B cell (primary cell): ENCODE data around the gene ATP6V0E2. TPM values are rescaled to one million over a fixed set of nuclear protein-coding genes. Genes with fewer than 3 reads are reported as not detected.

Source experiments
- ATAC-seq: fragments of 200-7000 bp; cut with Tn5 transposase; one replicate; pipeline ENCODE4 v1.10.0; 2021; ENCODE audit warnings: low read depth, mild to moderate bottlenecking, moderate number of reproducible peaks, moderate library complexity
- CTCF ChIA-PET: fragments of 350-600 bp; sonication (Branson Sonifier 250); formaldehyde crosslinking; loops from one replicate; lab custom pipeline; 2021; ENCODE audit warnings: antibody characterized with exemption, inconsistent platforms; lab: Charles Lee
- POLR2A ChIA-PET: fragments of 350-600 bp; sonication (Branson Sonifier 250); formaldehyde crosslinking; loops from one replicate; lab custom pipeline; 2021; ENCODE audit warnings: antibody characterized with exemption; lab: Charles Lee
- DNase-seq: peaks from one replicate; pipeline ENCODE4 v3.0.0; 2013
- H2AFZ ChIP-seq: 2 replicates; pipeline ENCODE4 v1.6.1; 2012; ENCODE audit warnings: mild to moderate bottlenecking, low read depth, low read length; ENCODE audit not compliant: insufficient read depth, poor library complexity, severe bottlenecking
- H3K27ac ChIP-seq, 2 donors: 1 replicate in 1 of 2; 2 replicates in 1 of 2; pipeline ENCODE4 v1.5.1; 2012 to 2013; ENCODE audit warnings: low read length in 2 of 2, mild to moderate bottlenecking in 2 of 2, moderate library complexity in 1 of 2
- H3K27me3 ChIP-seq, 4 experiments: fragments of 200-600 bp in 1 of 4; sonication (generic) in 1 of 4; replicated peaks in 1 of 4; 1 replicate in 2 of 4; 2 replicates in 2 of 4; pipeline versions ENCODE4 v1.6.1 to v1.7.0; 2013 to 2016; ENCODE audit warnings: low read length in 3 of 4, mild to moderate bottlenecking in 2 of 4, mixed read lengths in 1 of 4, moderate library complexity in 1 of 4; ENCODE audit not compliant: insufficient read depth in 4 of 4, control insufficient read depth in 3 of 4; ENCODE audit errors: control extremely low read depth in 1 of 4
- H3K36me3 ChIP-seq, 2 experiments: replicated peaks in 1 of 2; 1 replicate in 1 of 2; 2 replicates in 1 of 2; pipeline versions ENCODE4 v1.6.1 to v1.7.1; 2013; ENCODE audit warnings: low read length in 1 of 2; ENCODE audit not compliant: insufficient read depth in 2 of 2, control insufficient read depth in 1 of 2; ENCODE audit errors: control extremely low read depth in 1 of 2, extremely low read depth in 1 of 2
- H3K4me1 ChIP-seq, 2 donors: fragments of 200-600 bp in 1 of 2; sonication (generic) in 1 of 2; 1 replicate in 1 of 2; 2 replicates in 1 of 2; pipeline versions ENCODE4 v1.5.1 to v1.6.1; 2013 to 2017; ENCODE audit warnings: low read length in 2 of 2; ENCODE audit not compliant: control insufficient read depth in 2 of 2, insufficient read depth in 2 of 2
- H3K4me2 ChIP-seq: replicated peaks from 2 replicates; pipeline ENCODE3; 2012; ENCODE audit warnings: mild to moderate bottlenecking, low read depth, low read length; ENCODE audit not compliant: poor library complexity, severe bottlenecking
- H3K4me3 ChIP-seq, 5 experiments: fragments of 200-600 bp in 1 of 5; sonication (generic) in 1 of 5; 1 replicate in 3 of 5; 2 replicates in 2 of 5; pipeline versions ENCODE4 v1.5.1 to v1.7.0; 2011 to 2016; ENCODE audit warnings: low read length in 4 of 5, mild to moderate bottlenecking in 4 of 5, low read depth in 2 of 5, control low read depth in 1 of 5, moderate library complexity in 1 of 5; ENCODE audit not compliant: insufficient read depth in 1 of 5; ENCODE audit errors: control extremely low read depth in 1 of 5, extremely low read depth in 1 of 5
- H3K79me2 ChIP-seq: fragments of 200-600 bp; sonication (generic); one replicate; pipeline ENCODE4 v1.6.0; 2016; ENCODE audit warnings: low read length; ENCODE audit not compliant: control insufficient read depth, insufficient read depth
- H3K9ac ChIP-seq: fragments of 200-600 bp; sonication (generic); 2 replicates; pipeline ENCODE4 v1.6.1; 2017; ENCODE audit warnings: mild to moderate bottlenecking, low read length, moderate library complexity
- H3K9me3 ChIP-seq, 3 donors: one replicate each; pipeline versions ENCODE4 v1.6.1 to v1.7.1; 2013; ENCODE audit warnings: low read length in 2 of 3; ENCODE audit not compliant: control insufficient read depth in 2 of 3, insufficient read depth in 1 of 3; ENCODE audit errors: control extremely low read depth in 1 of 3
- H4K20me1 ChIP-seq: 2 replicates; pipeline ENCODE4 v1.6.0; 2012; ENCODE audit warnings: mild to moderate bottlenecking, low read length; ENCODE audit not compliant: insufficient read depth, control insufficient read depth, poor library complexity, severe bottlenecking
- H3K27ac Mint-ChIP-seq: one replicate; pipeline ENCODE4 v1.8.0; 2021; ENCODE audit warnings: mixed read lengths
- H3K27me3 Mint-ChIP-seq: one replicate; pipeline ENCODE4 v1.8.0; 2021; ENCODE audit warnings: mixed read lengths
- H3K4me1 Mint-ChIP-seq: one replicate; pipeline ENCODE4 v1.8.0; 2021; ENCODE audit warnings: mixed read lengths
- H3K4me3 Mint-ChIP-seq: one replicate; pipeline ENCODE4 v1.8.0; 2021; ENCODE audit warnings: mixed read lengths
- H3K9me3 Mint-ChIP-seq: one replicate; pipeline ENCODE4 v1.8.0; 2022; ENCODE audit warnings: mixed read lengths; ENCODE audit not compliant: insufficient read depth
- CTCF ChIP-seq: fragments of 200-600 bp; IDR thresholded peaks from one replicate; pipeline ENCODE4 v1.8.0; 2022; ENCODE audit warnings: antibody characterized with exemption, mild to moderate bottlenecking
- EZH2 ChIP-seq: IDR thresholded peaks from 2 replicates; pipeline ENCODE4 v1.6.1; 2012; ENCODE audit warnings: borderline replicate concordance, low read depth, mild to moderate bottlenecking, moderate library complexity, low read length; ENCODE audit not compliant: insufficient read depth, poor library complexity, severe bottlenecking
- WGBS: methylation state at CpG from one replicate; pipeline ENCODE4 v1.1.5; 2013; ENCODE audit warnings: missing lambda C conversion rate; ENCODE audit not compliant: insufficient coverage; 5-methylcytosine and 5-hydroxymethylcytosine counted together
- intact Hi-C: fragments of 100-400 bp; cut with micrococcal nuclease; formaldehyde crosslinking; loops from one replicate; pipeline ENCODE4 v1.10.0; 2022
- polyA plus RNA-seq: library from polyadenylated mRNA; depleted of rRNA; stranded (reverse); fragments of >200 nt; gene quantifications from 2 replicates; pipeline ENCODE4 v1.2.3, GENCODE V29; 2012
- total RNA-seq, 2 donors: library from RNA; stranded (reverse); fragments of 120-200 nt in 1 of 2; gene quantifications; 1 replicate in 1 of 2; 2 replicates in 1 of 2; pipeline versions ENCODE4 v1.2.3 to v1.2.4, GENCODE V29; 2013 to 2022

ATP6V0E2 gene
- total and polyA plus RNA-seq, 2 donors (not counting 1 experiment from before 2014, with no cell fraction given): 13.5 to 49.6 TPM

DNA sequence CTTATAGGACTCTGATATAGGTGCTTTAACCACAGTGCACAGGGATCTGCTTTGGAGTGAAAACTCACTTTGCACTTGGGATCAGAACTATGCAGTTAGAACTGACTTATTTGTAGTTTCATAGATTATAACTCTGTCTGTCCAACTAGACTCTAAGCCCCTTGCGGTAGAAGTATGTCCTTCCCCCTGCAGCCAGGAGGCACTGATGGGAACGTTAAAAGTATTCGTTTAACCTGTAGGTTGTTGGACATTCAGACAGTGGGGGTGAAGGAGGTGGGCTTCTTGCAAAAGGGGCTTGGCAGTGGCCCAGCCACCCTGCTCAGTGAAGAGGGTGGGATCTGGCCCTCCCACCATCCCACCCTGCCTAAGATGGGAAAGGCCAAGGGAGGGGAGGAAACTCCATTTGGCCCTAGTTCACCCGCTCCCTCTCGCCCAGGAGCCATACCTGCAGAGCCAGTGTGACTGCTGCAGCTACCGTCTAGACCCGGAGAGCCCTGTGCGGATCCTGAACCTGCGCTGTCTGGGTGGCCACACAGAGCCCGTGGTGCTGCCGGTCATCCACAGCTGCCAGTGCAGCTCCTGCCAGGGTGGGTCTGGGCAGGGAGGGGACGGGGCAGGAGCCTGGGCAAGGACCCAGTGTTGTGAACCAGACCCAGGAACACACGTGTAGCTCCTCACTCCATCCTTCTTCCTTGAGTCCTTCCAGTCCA lies 41.3 kb upstream of the ATP6V0E2 start:
- ChIA-PET CTCF (no interaction called here), POLR2A (no interaction called here)
- no peak overlapping the region for H3K27ac Mint-ChIP-seq
- 95% methylated on average over 9 of the region's 13 CpGs for whole genome bisulfite sequencing
- intact Hi-C loops: no loop called here
- H4K20me1 ChIP-seq: no peaks in the 10 kb centered on the region
- peaks cover 0 to under 1% of the 10 kb centered on the region in 2 donors for H3K4me1 ChIP-seq
- peaks cover under 1% of the 10 kb centered on the region for H3K4me1 Mint-ChIP-seq
- TF ChIP-seq EZH2 (no peak), CTCF (no peak)
- DNase-seq (no peak), ATAC-seq (no peak)
- no peak overlapping the region for H3K4me3 Mint-ChIP-seq
- no peak overlapping the region for H2AFZ ChIP-seq
- H3K9me3 ChIP-seq: no peaks in the 10 kb centered on the region
- no peak overlapping the region for H3K27ac ChIP-seq
- peaks cover 33% of the 10 kb centered on the region for H3K27me3 Mint-ChIP-seq
- no peak overlapping the region for H3K4me2 ChIP-seq
- H3K27me3 ChIP-seq: peaks cover 0 to 7% (median 0%) of the 10 kb centered on the region in 4 experiments
- no peak overlapping the region for H3K9ac ChIP-seq
- H3K79me2 ChIP-seq: no peaks in the 10 kb centered on the region
- no peaks in the 10 kb centered on the region for H3K9me3 Mint-ChIP-seq
- H3K36me3 ChIP-seq: no peaks in the 10 kb centered on the region
- no peak overlapping the region for H3K4me3 ChIP-seq

GRCh38 chr7:149833495-149834130 lies 40.2 kb upstream of the ATP6V0E2 start:
- Histone ChIP-seq H3K4me1 (peaks cover 3 to 5% of the 10 kb centered on the region in 2 donors), H3K9ac (no peak overlapping the region), H3K4me3 (no peak overlapping the region), H4K20me1 (peaks cover 2% of the 10 kb centered on the region), H2AFZ (no peak overlapping the region), H3K36me3 (no peaks in the 10 kb centered on the region), H3K79me2 (peaks cover 4% of the 10 kb centered on the region), H3K4me2 (no peak overlapping the region), H3K9me3 (no peaks in the 10 kb centered on the region), H3K27ac (no peak overlapping the region), H3K27me3 (peaks cover 0 to 7% (median 0%) of the 10 kb centered on the region in 4 experiments)
- no peak for DNase-seq
- 82% methylated on average over 11 of the region's 12 CpGs for WGBS
- Mint-ChIP-seq H3K4me3 (no peak overlapping the region), H3K4me1 (peaks cover 6% of the 10 kb centered on the region), H3K27me3 (peaks cover 30% of the 10 kb centered on the region), H3K9me3 (no peaks in the 10 kb centered on the region), H3K27ac (no peak overlapping the region)
- ATAC-seq: no peak
- intact Hi-C loops: no loop called here
- ChIA-PET CTCF (no interaction called here), POLR2A (no interaction called here)
- TF ChIP-seq CTCF: no peak
- TF ChIP-seq EZH2: no peak
